ENCODE data around the gene DDIT4L. TPM values are rescaled to one million over a fixed set of nuclear protein-coding genes. Genes with fewer than 3 reads are reported as not detected.

Gene DDIT4L
- total and polyA plus RNA-seq, 2 experiments from 2014 or later: 3.4 to 7.0 TPM

DNA sequence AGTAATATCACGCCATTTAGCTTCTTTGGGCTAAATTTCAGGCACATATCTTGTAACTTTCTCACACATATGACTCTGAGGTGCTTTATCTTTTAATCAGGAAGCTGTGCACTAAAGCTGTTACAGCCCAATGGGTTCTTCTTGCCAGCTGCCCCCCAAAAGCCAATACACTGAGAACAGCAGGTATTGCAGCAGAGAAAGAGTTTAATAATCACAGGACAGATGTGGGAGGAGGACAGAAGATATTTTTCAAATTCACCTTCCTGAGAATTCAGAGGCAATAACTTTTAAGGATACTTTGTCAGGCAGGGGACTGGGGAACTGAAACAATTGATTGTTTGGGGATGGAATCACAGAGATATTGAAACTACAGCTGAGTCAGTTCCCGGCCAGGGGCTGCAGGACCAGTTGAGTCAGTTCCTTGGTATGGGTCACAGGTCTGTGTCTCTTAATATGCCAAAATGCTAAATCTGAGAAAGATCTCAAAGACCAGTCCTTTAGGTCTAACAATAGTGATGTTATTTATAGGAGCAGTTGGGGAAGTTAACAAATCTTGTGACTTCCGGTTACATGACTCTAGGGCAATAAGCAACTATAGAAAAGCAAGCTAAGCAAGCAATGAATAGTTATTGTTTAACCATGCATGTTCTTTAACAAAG is 28.1 kb downstream of the DDIT4L start:
- peaks cover 15% of the 10 kb centered on the region; the same call in 2 of the 3 replicates for H3K4me1 Mint-ChIP-seq

More for the DNA sequence above, 28.1 kb downstream of the DDIT4L start:
- no peaks in the 10 kb centered on the region for H3K9me2 ChIP-seq (ENCODE audit: insufficient read depth)
- no peak overlapping the region for H2AFZ ChIP-seq
- DNase-seq (ENCODE audit: low spot score) (no peak), ATAC-seq (no peak)
- H3K27me3 ChIP-seq (ENCODE audit: insufficient read depth): no peaks in the 10 kb centered on the region
- Mint-ChIP-seq H3K4me3 (no peak overlapping the region), H3K9me3 (peaks cover 5% of the 10 kb centered on the region; the same call in 2 of the 3 replicates), H3K27me3 (ENCODE audit: insufficient read depth, low read depth, poor library complexity) (peaks cover 3% of the 10 kb centered on the region), H3K27ac (no peak overlapping the region), H3K36me3 (ENCODE audit: low read depth) (no peaks in the 10 kb centered on the region)
- TF ChIP-seq POLR2AphosphoS5 (IDR thresholded peaks at IDR 0.05; ENCODE audit: low read depth): no peak
- TF ChIP-seq, protein P1, sequence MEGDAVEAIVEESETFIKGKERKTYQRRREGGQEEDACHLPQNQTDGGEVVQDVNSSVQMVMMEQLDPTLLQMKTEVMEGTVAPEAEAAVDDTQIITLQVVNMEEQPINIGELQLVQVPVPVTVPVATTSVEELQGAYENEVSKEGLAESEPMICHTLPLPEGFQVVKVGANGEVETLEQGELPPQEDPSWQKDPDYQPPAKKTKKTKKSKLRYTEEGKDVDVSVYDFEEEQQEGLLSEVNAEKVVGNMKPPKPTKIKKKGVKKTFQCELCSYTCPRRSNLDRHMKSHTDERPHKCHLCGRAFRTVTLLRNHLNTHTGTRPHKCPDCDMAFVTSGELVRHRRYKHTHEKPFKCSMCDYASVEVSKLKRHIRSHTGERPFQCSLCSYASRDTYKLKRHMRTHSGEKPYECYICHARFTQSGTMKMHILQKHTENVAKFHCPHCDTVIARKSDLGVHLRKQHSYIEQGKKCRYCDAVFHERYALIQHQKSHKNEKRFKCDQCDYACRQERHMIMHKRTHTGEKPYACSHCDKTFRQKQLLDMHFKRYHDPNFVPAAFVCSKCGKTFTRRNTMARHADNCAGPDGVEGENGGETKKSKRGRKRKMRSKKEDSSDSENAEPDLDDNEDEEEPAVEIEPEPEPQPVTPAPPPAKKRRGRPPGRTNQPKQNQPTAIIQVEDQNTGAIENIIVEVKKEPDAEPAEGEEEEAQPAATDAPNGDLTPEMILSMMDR (conservative IDR thresholded peaks at IDR 0.05; ENCODE audit: low read depth in 2 of 2): no peak
- TF ChIP-seq, protein P2, sequence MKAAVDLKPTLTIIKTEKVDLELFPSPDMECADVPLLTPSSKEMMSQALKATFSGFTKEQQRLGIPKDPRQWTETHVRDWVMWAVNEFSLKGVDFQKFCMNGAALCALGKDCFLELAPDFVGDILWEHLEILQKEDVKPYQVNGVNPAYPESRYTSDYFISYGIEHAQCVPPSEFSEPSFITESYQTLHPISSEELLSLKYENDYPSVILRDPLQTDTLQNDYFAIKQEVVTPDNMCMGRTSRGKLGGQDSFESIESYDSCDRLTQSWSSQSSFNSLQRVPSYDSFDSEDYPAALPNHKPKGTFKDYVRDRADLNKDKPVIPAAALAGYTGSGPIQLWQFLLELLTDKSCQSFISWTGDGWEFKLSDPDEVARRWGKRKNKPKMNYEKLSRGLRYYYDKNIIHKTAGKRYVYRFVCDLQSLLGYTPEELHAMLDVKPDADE (IDR thresholded peaks at IDR 0.05): no peak
- TF ChIP-seq NANOG (IDR thresholded peaks at IDR 0.05; ENCODE audit: borderline replicate concordance): no peak
- no peak for TF ChIP-seq EZH2phosphoT487 (IDR thresholded peaks at IDR 0.05; ENCODE audit: unreplicated experiment)
- no peak for TF ChIP-seq ZNF114 (CRISPR knock-in tag; IDR thresholded peaks at IDR 0.05)
- TF ChIP-seq STAT1 (IDR thresholded peaks at IDR 0.05; ENCODE audit: unreplicated experiment): no peak
- no peak for TF ChIP-seq ZNF331 (CRISPR knock-in tag; IDR thresholded peaks at IDR 0.05; ENCODE audit: low read depth)
- no peak for TF ChIP-seq EZH2 (IDR thresholded peaks at IDR 0.05; ENCODE audit: low read depth, unreplicated experiment)
- TF ChIP-seq, protein P3, sequence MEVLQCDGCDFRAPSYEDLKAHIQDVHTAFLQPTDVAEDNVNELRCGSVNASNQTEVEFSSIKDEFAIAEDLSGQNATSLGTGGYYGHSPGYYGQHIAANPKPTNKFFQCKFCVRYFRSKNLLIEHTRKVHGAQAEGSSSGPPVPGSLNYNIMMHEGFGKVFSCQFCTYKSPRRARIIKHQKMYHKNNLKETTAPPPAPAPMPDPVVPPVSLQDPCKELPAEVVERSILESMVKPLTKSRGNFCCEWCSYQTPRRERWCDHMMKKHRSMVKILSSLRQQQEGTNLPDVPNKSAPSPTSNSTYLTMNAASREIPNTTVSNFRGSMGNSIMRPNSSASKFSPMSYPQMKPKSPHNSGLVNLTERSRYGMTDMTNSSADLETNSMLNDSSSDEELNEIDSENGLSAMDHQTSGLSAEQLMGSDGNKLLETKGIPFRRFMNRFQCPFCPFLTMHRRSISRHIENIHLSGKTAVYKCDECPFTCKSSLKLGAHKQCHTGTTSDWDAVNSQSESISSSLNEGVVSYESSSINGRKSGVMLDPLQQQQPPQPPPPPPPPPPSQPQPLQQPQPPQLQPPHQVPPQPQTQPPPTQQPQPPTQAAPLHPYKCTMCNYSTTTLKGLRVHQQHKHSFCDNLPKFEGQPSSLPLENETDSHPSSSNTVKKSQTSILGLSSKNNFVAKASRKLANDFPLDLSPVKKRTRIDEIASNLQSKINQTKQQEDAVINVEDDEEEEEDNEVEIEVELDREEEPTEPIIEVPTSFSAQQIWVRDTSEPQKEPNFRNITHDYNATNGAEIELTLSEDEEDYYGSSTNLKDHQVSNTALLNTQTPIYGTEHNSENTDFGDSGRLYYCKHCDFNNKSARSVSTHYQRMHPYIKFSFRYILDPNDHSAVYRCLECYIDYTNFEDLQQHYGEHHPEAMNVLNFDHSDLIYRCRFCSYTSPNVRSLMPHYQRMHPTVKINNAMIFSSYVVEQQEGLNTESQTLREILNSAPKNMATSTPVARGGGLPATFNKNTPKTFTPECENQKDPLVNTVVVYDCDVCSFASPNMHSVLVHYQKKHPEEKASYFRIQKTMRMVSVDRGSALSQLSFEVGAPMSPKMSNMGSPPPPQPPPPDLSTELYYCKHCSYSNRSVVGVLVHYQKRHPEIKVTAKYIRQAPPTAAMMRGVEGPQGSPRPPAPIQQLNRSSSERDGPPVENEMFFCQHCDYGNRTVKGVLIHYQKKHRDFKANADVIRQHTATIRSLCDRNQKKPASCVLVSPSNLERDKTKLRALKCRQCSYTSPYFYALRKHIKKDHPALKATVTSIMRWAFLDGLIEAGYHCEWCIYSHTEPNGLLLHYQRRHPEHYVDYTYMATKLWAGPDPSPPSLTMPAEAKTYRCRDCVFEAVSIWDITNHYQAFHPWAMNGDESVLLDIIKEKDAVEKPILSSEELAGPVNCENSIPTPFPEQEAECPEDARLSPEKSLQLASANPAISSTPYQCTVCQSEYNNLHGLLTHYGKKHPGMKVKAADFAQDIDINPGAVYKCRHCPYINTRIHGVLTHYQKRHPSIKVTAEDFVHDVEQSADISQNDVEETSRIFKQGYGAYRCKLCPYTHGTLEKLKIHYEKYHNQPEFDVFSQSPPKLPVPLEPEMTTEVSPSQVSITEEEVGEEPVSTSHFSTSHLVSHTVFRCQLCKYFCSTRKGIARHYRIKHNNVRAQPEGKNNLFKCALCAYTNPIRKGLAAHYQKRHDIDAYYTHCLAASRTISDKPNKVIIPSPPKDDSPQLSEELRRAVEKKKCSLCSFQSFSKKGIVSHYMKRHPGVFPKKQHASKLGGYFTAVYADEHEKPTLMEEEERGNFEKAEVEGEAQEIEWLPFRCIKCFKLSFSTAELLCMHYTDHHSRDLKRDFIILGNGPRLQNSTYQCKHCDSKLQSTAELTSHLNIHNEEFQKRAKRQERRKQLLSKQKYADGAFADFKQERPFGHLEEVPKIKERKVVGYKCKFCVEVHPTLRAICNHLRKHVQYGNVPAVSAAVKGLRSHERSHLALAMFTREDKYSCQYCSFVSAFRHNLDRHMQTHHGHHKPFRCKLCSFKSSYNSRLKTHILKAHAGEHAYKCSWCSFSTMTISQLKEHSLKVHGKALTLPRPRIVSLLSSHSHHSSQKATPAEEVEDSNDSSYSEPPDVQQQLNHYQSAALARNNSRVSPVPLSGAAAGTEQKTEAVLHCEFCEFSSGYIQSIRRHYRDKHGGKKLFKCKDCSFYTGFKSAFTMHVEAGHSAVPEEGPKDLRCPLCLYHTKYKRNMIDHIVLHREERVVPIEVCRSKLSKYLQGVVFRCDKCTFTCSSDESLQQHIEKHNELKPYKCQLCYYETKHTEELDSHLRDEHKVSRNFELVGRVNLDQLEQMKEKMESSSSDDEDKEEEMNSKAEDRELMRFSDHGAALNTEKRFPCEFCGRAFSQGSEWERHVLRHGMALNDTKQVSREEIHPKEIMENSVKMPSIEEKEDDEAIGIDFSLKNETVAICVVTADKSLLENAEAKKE (CRISPR knock-in tag; IDR thresholded peaks at IDR 0.05): no peak
- no peak for TF ChIP-seq JUNB (IDR thresholded peaks at IDR 0.05; ENCODE audit: unreplicated experiment)
- TF ChIP-seq, protein P4, sequence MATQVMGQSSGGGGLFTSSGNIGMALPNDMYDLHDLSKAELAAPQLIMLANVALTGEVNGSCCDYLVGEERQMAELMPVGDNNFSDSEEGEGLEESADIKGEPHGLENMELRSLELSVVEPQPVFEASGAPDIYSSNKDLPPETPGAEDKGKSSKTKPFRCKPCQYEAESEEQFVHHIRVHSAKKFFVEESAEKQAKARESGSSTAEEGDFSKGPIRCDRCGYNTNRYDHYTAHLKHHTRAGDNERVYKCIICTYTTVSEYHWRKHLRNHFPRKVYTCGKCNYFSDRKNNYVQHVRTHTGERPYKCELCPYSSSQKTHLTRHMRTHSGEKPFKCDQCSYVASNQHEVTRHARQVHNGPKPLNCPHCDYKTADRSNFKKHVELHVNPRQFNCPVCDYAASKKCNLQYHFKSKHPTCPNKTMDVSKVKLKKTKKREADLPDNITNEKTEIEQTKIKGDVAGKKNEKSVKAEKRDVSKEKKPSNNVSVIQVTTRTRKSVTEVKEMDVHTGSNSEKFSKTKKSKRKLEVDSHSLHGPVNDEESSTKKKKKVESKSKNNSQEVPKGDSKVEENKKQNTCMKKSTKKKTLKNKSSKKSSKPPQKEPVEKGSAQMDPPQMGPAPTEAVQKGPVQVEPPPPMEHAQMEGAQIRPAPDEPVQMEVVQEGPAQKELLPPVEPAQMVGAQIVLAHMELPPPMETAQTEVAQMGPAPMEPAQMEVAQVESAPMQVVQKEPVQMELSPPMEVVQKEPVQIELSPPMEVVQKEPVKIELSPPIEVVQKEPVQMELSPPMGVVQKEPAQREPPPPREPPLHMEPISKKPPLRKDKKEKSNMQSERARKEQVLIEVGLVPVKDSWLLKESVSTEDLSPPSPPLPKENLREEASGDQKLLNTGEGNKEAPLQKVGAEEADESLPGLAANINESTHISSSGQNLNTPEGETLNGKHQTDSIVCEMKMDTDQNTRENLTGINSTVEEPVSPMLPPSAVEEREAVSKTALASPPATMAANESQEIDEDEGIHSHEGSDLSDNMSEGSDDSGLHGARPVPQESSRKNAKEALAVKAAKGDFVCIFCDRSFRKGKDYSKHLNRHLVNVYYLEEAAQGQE (IDR thresholded peaks at IDR 0.05; ENCODE audit: unreplicated experiment): no peak
- no peak for TF ChIP-seq CREB1 (CRISPR knock-in tag; IDR thresholded peaks at IDR 0.05; ENCODE audit: low read depth)
- H4K20me1 ChIP-seq (replicated peaks; ENCODE audit: insufficient read depth): no peaks in the 10 kb centered on the region
- H3F3A ChIP-seq (replicated peaks; ENCODE audit: low read depth): no peaks in the 10 kb centered on the region
- no peaks in the 10 kb centered on the region for H3K36me3 ChIP-seq (ENCODE audit: insufficient read depth)
- peaks cover 10% of the 10 kb centered on the region for H3K4me1 ChIP-seq (ENCODE audit: insufficient read depth)
- no peak overlapping the region for H3K4me2 ChIP-seq
- H3K4me3 ChIP-seq: no peak overlapping the region
- no peak overlapping the region for H3K27ac ChIP-seq (ENCODE audit: low read depth)
- no peaks in the 10 kb centered on the region for H3K79me2 ChIP-seq (replicated peaks; ENCODE audit: insufficient read depth)
